Measurements from ENCODE around the gene VAV2.
"Not testable (repeated sequence)": the region's sequence is repeated elsewhere in the genome, so short reads cannot be mapped to it uniquely, and the experiment has no call there.

VAV2 gene

DNA sequence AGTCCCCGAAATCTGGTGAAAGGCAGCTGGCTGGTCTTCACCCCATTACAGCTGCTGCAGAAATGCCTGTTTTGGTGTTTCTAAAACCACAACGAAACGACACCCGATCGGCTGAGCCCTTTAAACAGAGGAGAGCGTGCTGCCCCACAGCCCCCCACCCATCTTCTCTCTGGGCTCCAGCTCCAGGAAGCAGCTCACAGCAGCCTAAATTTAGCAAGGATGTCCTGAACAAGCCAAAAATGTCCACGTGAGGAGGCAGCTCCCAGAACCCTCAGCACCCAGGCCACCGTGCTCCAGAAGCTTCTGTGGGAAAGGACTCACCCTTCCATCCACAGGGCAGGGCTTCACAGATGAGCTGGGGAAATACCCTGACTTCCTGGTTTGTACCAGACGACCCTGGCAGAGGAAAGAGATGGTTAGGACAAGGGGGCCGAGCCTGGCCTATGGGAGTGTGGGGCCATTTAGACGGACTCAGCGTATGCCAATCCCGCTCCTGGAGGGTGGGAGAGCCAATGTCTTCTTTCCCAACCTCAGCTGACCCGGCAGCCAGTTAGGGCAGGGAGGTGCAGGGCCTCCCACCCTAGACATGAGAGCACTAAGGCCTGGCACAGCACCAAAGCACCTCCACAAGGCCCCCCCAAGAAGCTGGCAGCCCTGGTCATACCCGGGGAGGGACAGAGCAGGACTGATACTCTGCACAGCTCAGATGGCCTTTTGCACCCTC lies 214.9 kb downstream of the VAV2 start:
- no peak for DNase-seq

DNA sequence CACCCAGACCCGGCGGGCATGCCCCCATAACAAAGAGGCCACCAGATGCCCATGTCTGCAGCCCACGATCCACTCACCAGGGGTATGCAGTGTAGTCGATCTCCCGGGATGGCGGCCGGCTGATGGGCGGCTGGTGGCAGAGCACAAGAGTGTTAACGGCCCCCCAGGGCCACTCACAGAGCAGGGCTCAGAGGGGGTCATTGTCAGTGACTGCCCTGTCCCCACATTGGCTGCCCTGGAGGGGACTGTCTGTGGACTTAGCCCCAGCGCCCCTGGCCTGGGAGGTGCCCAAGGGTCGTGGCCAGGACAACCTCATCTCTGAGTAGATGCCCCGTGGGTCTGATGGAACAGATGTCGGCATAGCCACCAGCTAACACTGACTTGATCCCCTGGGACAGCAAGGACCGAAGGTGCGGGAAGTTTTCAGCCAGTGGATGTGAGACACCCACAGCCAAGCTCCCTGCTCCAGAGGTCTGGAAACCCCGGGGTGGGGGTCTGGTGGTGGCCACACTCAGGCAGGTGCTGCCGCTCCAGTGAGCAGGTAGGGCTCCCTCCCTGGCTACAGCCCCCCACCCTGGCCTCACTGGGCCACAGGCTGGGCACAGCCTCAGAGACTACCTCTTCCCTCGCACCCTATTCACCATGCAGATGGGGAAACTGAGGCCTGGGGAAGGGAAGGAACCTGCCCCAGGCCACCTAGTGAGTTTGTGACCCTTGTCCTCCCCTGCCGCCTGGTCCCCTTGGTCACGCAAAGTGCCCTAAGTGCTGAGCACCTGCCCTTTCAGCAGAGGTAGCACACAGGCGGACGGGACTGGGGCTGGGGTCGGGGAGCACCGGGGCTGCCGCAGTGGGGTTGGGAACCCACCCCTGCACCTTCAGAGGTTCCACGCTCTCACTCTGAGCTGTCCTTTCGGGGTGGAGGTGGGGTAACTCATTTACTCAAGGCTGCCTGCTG lies 215.9 kb downstream of the VAV2 start:
- no peak for DNase-seq

DNA sequence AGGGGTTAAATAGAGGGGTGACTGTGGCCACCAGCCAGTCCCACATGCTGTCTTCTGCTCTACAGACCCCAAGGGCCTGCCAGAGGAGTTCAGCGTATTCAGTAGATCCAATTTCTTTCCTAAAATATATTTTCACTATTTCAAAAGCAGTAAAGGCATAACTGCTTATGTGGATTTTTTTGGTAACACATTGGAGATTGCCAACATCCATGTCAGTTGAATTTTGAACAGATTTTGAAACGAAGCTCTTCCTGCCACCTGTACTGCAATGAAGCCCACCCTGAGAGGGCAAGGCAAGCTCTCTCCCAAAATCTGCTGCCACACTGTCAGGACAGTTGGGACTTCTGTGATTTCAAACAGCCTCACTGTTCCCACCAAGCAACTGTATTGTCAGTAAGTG lies 216.8 kb downstream of the VAV2 start:
- no peak for DNase-seq

DNA sequence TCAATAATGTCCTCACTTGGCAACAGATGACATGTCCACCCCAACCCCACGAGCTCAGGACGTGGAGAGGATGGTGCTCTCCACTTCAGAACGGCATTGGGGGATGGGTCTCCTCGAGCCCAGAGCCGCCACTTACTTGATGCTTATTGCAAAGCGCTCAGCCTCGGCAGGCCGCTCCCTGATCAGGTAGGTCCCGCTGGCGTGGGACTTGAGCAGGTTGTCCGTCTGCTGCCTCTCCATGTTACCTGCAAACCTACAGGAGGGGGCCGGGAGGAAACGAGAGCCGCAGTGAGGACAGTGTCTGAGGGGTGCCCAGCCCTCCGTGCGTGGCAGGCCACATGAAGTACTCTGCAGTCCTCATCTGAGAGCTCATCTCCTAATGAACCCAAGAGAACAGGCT lies 217.3 kb downstream of the VAV2 start:
- DNase-seq = no peak

DNA sequence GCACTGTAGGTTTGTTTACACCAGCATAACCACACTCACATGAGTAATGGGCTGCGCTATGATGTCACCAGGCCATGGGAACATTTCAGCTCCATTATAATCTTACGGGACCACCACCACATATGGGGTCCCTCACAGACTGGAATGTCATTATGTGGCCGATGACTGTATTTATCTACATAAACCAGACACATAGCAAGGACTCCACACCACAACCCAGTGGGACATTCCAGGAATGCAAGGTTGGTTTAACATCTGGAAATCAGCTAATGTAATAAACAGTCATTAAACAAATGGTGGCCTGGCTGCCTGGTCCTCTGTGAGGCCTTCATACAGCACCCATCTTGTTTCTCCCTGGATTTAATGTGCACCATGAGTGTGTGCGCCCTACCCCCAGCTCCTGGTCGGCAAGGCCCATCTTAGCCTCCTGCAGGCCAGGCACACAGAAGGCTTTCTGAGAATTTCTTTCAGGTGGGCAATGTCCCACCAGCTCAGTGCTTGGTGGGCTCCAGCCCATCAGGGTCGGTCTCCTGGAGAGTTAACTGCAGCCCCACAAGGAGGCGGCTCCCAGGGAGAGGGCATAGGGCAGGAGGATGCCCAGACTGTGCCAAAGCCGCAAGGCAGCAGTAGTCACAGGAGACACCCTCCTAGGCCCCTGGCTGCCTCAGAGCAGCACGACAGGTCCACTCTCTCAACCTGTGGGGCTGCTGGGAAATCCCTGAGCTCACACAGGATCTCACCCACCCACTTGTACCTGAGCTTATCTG lies 218.1 kb downstream of the VAV2 start:
- no peak for DNase-seq

DNA sequence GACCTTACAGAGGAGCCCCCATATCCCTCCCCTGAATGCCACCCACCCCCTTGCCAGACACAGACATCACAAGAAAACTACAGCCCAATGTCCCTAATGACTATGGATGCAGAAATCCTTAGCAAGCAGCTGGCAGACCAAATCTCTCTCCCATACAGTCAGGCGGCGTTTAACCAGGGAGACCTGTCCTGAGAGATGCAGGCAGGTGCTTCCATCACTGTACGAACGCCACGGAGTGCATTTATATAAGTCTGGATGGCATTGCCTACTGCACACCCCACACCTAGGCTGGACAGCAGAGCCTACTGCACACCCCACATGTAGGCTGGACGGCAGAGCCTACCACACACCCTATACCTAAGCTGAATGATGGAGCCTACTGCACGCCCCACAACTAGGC lies 219.5 kb downstream of the VAV2 start:
- DNase-seq = no peak

DNA sequence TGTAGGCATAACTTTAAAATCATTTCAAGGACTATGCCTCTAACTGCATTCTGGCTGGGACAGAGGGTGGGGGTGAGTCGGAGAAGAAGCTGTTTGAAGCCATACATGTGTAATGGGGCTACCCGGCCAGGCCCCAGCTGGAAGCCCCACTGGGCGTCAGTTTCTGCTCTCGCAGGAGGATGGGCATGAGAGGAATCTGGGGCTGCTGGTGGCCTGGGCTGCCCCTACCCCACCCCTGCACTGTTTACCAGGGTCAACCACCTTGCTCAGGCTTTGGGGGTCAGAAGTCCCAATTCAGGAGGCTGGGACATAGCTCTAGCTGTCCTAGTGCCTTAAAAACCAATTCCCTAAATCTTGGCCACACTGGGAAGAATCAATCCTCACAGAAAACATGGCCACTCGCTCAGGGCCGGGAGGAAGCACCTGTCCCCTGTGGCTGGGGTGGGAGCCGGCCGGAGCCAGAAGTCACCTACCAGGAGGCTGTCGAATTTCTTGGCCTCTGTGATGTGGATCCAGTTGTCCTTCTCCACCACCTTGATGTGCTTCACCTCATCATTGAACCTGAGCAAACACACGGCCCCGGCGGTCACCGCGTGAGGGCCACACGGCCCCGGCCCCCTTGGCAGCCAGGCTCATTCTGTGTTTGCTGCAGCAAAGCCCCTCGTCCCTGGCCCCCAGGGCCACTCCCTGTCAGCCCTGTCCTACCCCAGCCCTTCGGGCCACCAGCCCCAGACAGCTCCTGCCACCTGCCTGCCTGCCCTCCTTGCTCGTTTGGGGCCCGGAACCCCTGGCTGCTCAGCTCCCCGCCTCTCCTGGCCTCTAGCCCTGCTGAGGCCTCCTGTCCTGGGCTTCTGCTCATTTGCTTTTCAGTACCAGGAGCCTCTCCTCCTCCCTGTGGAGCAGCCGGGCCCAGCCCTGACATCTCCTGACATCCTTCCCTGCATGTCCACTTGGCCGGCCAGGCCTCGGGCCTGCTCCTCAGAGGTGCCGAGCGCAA lies 220.3 kb downstream of the VAV2 start:
- no peak for DNase-seq

DNA sequence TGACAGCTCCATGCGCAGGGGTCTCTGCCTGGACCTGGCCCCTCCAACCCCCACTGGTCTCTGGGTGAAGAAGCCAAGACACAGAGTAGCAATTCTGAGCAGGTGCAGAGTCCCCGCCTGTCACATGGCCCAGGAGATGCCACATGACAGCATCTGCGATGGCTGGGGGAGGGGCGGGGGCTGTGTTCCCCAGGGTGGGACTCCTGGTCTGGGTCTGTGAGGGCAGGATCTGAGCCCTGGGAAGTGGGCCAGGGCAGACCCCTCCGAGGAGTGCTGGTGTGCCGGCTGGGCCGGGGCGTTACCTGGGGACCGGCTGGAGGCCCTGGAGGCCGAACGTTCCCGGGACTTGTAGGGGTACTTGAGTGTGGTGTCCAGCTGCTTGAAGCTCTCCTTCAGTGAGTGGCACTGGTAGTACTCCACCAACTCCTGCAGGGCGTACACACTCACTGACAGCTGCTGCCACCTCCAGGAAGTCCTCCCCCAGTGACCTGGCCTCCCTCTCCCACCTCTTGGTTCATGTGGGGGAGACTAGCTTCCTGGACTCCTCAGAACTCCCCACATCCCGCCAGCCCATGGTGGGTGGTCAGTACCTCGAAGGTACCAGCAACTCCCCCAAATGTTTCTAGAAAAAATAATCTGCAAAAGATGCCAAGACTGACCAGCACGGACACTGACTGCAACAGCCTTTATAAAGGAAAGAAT lies 221.9 kb downstream of the VAV2 start:
- no peak for DNase-seq

DNA sequence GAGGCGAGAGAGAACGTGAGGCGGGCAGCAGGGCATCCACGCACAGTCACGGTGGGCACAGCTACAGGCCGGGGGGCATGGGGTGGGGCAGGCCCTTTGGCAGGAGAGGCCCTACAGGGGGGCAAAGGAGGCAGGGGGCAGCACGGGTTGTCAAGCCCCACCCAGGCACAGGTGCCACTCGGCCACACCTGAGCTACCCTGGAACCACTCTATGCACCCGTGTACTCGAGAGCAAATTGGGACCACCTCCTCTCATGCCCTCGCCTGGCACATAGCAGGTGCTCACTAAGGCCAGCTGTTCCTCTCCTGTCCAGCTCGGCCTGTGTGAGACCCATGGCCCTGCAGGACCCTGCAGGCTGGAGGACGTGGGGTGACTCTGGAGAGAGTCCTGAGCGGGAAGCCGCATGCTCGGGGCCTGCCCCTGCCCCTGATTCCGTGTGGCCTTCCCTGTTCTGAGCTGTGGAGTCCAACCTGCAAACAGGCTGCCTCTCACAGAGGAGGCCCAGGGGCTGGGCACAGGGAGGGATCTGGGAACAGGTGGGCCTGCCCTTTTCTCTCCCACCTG lies 222.5 kb downstream of the VAV2 start:
- no peak for DNase-seq

DNA sequence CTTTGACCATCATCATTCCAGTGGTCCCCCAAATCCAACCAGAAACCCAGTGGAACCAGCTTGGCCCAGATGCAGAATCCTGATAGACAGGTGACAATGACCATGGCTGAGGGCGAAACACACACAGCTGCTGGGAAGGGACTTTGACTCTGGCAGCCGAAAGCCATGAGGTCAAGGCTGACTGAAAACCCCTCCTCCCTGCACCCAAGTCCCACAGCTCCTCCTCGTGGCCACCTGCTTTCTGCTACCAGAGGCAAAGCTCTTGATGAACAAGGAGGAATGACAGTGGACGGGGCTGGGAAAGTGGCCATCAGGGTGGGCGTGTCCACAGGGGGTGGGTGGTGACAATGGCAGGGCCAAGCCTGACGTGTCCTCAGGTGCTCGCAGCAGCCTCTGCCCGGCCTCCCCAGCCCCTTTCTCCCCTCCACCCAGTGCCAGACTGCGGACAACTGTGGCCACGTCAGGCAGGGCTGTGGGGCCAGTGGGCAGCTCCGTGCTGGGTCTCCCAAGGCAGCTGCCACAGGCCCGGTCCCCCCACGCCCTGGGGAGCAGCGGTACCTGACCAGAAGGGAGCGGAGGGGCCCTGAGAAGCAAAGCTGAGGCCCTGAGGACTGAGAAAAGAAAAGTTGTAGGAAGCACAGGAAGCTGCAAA lies 223.1 kb downstream of the VAV2 start:
- no peak for DNase-seq

DNA sequence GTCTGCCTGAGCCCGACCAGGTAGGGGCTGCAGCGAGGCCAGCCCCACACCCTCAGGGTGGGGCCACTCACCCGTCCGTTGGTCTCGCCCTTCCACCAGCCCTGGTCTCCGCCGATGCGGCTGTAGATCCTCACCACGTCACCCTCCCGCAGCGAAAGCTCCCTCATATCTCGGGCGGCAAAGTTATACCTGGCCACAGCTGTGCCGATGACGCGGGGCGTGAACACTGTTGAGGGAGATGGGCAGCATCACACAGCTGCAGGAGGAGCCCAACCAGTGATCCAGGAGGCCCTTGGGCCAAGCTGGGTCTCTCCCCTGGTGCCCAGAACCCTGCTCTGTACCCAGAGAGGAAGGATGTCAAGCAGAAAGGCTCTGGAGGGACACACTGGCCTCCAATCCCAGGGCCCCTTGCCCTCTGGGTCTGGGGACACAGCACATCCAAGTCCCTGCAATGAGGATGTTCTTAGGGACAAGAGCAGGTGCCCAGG lies 223.7 kb downstream of the VAV2 start:
- no peak for DNase-seq

DNA sequence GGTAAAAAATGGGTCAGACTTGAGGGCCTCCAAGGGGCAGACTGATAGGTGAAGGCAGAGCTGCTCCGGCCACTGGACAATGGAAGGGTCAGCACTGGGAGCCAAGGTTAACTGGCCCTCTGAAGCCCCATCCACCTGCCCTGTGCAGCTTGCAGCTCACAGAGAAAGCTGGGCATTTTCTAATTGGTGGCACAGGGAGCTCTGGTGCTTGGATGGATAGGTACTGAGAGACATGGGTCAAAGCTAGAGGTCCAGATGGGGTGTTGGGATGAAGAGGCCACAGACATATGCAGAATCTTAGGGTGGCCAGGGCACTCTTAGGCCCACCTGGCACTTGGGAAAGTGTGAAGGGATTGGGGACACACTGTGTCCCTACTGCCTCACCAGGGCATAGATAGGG lies 224.5 kb downstream of the VAV2 start:
- DNase-seq = no peak

DNA sequence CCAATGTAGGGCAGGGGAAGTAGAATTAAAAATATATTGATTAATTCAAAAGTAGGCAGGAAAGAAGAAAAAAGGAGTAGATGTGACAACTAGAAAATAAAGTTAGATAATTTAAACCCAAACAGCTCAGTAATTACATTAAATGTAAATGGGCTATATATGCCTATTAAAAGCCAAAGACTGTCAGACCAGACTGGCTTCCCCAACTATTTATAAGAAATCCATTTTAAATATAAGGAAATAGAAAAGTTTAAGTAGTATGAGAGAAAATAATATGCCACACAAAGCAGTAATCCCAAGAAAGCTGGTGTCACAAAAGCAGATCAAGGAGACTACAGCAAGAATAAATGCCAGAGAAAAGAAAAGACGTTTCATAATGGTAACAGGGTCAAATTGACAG lies 225.1 kb downstream of the VAV2 start:
- no peak for DNase-seq

DNA sequence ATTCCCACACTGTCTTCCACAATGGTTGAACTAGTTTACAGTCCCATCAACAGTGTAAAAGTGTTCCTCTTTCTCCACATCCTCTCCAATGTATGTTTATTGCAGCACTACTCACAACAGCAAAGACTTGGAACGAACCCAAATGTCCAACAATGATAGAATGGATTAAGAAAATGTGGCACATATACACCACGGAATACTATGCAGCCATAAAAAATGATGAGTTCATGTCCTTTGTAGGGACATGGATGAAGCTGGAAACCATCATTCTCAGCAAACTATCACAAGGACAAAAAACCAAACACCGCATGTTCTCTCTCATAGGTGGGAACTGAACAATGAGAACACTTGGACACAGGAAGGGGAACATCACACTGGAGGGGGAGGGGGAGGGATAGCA lies 225.9 kb downstream of the VAV2 start:
- DNase-seq = not testable (repeated sequence)

DNA sequence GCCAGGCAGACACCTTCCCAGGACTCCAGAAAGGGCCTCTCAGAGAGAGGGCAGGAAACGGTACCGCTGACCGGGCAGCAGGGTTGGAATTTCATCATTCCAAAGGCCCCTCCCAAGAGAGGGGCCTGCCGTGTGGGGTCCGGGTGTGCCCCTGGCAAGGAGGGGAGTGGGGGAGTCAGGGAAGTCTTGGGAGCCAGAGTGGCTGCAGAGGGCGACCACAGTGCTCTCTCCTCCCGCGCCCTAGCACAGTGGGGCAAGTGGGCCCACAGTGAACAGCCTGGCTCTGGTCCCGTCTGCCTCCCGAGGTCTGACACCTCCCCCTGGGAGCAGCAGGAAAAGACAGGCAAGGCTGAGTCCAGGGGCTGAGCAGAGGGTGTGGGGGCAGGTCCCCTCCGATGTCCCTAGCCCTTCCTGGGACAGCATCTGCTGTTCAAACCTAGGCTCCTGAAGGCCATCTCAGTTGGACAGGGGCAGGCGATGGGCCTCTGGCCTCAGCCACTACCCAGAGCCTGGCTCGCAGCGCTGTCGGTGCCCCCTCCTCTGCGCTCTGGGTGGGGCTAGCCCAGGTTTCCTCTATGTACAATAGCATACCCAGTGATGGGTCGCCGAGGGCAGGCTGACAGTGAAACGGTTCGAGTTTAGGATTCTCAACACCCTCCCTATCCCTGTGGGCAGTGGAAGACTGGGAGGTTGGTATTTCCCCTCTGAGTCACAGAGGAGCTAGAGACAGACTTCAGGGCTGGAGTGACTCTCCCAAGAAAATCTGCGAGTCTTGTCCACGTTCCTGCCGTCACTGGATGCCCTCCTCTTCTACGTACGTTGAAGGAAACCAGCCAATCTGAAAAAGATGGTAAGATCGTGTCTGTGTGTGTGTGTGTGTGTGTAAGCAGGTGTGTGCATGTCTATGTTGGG lies 228.6 kb downstream of the VAV2 start:
- DNase-seq = no peak

DNA sequence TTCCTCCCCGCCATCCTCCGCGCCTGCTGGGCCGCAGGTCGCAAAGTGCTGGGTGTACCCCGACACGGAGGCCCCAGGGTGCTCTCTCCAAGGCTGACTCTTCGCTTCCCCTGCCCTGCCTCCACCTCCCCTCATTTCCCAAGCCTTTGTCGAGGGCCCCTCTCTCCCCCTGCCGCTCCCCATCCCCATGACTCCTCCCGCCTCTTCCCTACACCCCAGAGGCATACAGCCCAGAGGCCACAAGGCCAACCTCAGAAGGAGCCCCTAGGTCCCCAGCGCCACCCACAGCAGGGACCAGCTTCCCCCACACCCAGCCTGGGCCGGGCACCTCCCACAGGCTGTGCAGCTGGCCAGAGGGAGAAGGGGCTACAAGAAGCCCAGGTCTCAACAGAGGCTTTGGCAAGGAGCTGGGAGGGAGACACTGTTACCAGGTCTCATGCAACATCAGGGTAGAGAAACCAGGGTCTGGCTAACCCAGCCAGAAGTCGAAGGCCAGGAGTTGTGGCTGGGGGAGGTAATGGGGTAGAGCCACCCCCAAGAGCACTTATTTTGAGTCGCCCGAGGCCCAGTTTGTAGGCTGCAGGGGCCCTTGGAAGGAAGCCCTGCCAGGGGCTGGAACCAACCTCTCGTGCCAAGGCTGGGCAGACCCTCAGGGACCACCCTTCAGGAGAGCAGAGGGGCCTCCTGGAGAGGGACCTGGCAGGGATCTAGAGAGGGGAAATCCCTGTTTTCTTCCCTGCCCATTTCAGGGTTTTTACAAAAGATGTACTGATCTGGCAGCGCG lies 229.4 kb downstream of the VAV2 start:
- DNase-seq = no peak

DNA sequence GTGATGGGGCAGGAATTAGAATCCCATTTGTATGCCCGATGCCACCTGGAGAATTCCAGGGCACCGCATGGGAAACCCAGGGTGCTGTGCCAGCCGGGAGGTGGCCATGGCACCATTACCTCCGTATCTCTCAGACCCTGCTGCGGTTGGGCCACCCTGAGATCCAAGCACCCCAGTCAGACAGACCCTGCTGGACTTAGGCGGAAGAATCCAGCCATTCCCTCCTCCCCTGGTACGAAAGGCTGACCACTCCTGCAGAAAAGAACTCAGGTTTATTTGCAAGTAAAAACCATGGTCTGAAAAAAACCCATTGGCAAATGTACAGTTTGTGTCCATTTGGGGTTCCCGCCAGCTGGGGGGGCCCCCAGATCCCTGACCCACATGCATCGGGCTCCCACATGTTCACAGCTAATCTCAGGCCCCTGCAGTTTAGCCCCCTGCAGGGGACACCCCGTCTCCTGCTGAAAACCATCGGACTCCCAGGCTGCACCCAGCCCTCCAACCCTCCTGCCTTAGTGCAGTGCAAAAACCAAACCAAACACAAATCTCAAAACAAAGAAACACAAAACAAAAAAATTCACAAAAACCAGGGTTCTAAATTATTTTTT lies 230.4 kb downstream of the VAV2 start:
- no peak for DNase-seq

DNA sequence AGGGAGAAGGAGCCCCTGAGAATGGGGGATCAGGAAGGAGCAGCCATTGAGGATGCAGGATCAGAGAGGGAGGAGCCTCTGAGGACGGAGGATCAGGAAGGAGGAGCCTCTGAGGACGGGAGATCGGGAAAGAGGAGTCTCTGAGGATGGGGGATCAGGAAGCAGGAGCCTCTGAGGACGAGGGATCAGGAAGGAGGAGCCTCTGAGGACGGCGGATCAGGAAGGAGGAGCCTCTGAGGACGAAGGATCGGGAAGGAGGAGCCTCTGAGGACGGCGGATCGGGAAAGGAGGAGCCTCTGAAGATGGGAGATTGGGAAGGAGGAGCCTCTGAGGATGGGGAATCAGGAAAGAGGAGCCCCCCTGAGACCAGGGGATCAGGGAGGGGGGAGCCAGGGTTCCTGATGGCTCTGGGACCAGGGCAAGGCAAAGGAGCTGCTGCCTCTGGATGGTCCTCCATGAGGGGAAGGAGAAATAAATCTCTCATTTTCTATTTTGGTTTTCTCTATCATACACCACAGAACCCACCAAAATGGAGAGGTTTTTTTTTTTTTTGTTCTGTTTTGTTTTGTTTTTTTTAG lies 231.3 kb downstream of the VAV2 start:
- DNase-seq = no peak

All from activated CD4-positive, alpha-beta T cell treated with anti-CD3 and anti-CD28 coated beads, Interleukin-2, amount 50 U/mL, for 48 hours (primary cell).